ENCODE results near the gene OR5K3.
"Not testable (repeated sequence)": the region's sequence is repeated elsewhere in the genome, so short reads cannot be mapped to it uniquely, and the experiment has no call there.

OR5K3 gene

GRCh38 chr3:98390366-98390765 lies at the start of gene OR5K3:
OR5K3 (plus strand) TSS chr3:98390666; CDS start chr3:98390666, 0 bp downstream.
- in situ Hi-C loops (cut with HindIII; ENCODE audit: low sequenced_read_pairs), result no loop called here

GRCh38 chr3:98341758-98342157 lies 48.7 kb upstream of the OR5K3 start:
- in situ Hi-C loops (cut with HindIII; ENCODE audit: low sequenced_read_pairs), result no loop called here

GRCh38 chr3:98343647-98344507 lies 46.6 kb upstream of the OR5K3 start:
- in situ Hi-C loops (cut with HindIII; ENCODE audit: low sequenced_read_pairs), result no loop called here

- in situ Hi-C loops (cut with HindIII; ENCODE audit: low sequenced_read_pairs), result no loop called here
Measured at GRCh38 chr3:98350082-98350481, 40.4 kb upstream of the OR5K3 start.

GRCh38 chr3:98353554-98353953 lies 36.9 kb upstream of the OR5K3 start, which contains the start of gene OR5K4:
OR5K4 (plus strand) TSS chr3:98353854; CDS start chr3:98353854, 0 bp downstream.
- in situ Hi-C loops (cut with HindIII; ENCODE audit: low sequenced_read_pairs), result no loop called here

- in situ Hi-C loops (cut with HindIII; ENCODE audit: low sequenced_read_pairs), result no loop called here
Measured at GRCh38 chr3:98359250-98359649, 31.2 kb upstream of the OR5K3 start.

- in situ Hi-C loops (cut with HindIII; ENCODE audit: low sequenced_read_pairs), result no loop called here
Measured at GRCh38 chr3:98359993-98360675, 30.3 kb upstream of the OR5K3 start.

- in situ Hi-C loops (cut with HindIII; ENCODE audit: low sequenced_read_pairs), result no loop called here
Measured at GRCh38 chr3:98360681-98361080, 29.8 kb upstream of the OR5K3 start.

GRCh38 chr3:98361289-98361688 lies 29.2 kb upstream of the OR5K3 start:
- in situ Hi-C loops (cut with HindIII; ENCODE audit: low sequenced_read_pairs), result no loop called here

- in situ Hi-C loops (cut with HindIII; ENCODE audit: low sequenced_read_pairs), result no loop called here
Measured at GRCh38 chr3:98367464-98368246, 22.8 kb upstream of the OR5K3 start.

- in situ Hi-C loops (cut with HindIII; ENCODE audit: low sequenced_read_pairs), result no loop called here
Measured at GRCh38 chr3:98371186-98371585, 19.3 kb upstream of the OR5K3 start.

GRCh38 chr3:98371853-98372252 lies 18.6 kb upstream of the OR5K3 start:
- in situ Hi-C loops (cut with HindIII; ENCODE audit: low sequenced_read_pairs), result no loop called here

- in situ Hi-C loops (cut with HindIII; ENCODE audit: low sequenced_read_pairs), result no loop called here
Measured at GRCh38 chr3:98372445-98372844, 18.0 kb upstream of the OR5K3 start.

GRCh38 chr3:98376631-98377030 lies 13.8 kb upstream of the OR5K3 start:
- in situ Hi-C loops (cut with HindIII; ENCODE audit: low sequenced_read_pairs), result no loop called here

- in situ Hi-C loops (cut with HindIII; ENCODE audit: low sequenced_read_pairs), result no loop called here
Measured at GRCh38 chr3:98388147-98388546, 2.3 kb upstream of the OR5K3 start.

GRCh38 chr3:98395101-98395500 lies 4.6 kb downstream of the OR5K3 start:
- in situ Hi-C loops (cut with HindIII; ENCODE audit: low sequenced_read_pairs), result no loop called here

GRCh38 chr3:98396482-98396881 lies 6.0 kb downstream of the OR5K3 start:
- in situ Hi-C loops (cut with HindIII; ENCODE audit: low sequenced_read_pairs), result not testable (repeated sequence)

- in situ Hi-C loops (cut with HindIII; ENCODE audit: low sequenced_read_pairs), result no loop called here
Measured at GRCh38 chr3:98398513-98398912, 8.0 kb downstream of the OR5K3 start.

GRCh38 chr3:98402507-98402906 lies 12.0 kb downstream of the OR5K3 start:
- in situ Hi-C loops (cut with HindIII; ENCODE audit: low sequenced_read_pairs), result no loop called here

GRCh38 chr3:98404010-98404409 lies 13.5 kb downstream of the OR5K3 start:
- in situ Hi-C loops (cut with HindIII; ENCODE audit: low sequenced_read_pairs), result no loop called here

GRCh38 chr3:98406034-98406433 lies 15.6 kb downstream of the OR5K3 start:
- in situ Hi-C loops (cut with HindIII; ENCODE audit: low sequenced_read_pairs), result no loop called here
